ENCODE results near the gene FBXL20. TPM values are rescaled to one million over a fixed set of nuclear protein-coding genes. Genes with fewer than 3 reads are reported as not detected.

Gene FBXL20
- total and polyA plus RNA-seq, 9 of the 15 experiments (the other 6 are each of a cell fraction or from before 2014, with no cell fraction given), result 1.8 to 15.1 (median 5.6) TPM

DNA sequence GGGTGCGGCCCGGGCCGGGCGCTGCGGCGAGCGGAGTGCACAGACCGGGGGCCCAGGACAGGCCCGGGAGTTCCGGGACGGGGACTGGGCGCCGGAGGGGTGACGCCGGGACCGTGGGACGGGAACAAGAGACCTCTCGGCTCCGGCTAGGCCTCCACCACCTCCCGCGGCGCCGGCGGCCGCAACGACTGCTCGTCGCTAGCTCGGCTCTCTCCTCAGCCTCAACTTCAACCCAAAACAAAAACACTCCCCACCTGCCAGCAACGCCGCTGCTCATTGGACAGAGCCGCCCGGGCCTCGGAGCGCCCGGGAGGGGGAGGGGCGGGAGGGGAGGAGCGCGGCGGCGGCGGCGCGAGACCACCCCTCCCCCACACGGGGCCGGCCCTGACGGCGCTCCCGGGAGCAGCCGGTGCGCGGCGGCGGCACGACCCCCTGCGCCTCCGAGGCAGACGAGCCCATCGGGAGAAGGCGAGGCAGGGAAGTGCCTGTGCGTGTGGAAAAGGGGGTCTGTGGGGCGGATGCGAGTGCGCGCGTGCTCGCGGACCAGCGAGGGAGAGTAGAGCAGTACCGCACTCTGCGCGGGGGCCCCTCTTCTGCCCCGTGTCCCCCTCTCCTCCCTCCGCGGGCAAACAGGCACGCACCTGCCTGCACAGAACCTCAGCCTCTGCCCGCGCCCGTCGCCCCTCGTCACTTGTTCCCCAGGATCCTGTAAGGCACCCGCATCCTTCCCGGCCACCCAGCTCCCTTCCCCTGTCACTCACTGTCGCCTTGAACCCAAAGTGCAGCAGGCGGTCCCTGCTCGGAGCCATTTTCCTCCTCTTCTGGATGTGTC is at the start of gene FBXL20 (continued):
- no peak for TF ChIP-seq NR2C2 (CRISPR knock-in tag; IDR thresholded peaks at IDR 0.05)
- peak; percentile 94 for TF ChIP-seq NR2C2 (tag; IDR thresholded peaks at IDR 0.05)
- TF ChIP-seq ZNF444 (CRISPR knock-in tag; IDR thresholded peaks at IDR 0.05), result no peak
- peak; percentile 31 for TF ChIP-seq NEUROD1 (IDR thresholded peaks at IDR 0.05; ENCODE audit: borderline replicate concordance, low read depth, low read length, partially characterized antibody)
- TF ChIP-seq ZBTB17 (CRISPR knock-in tag; IDR thresholded peaks at IDR 0.05), result 0 out of 2 replicates have a peak, but pooled peaks have one; percentile 51
- TF ChIP-seq TARDBP (IDR thresholded peaks at IDR 0.05), result no peak
- TF ChIP-seq, protein P1, sequence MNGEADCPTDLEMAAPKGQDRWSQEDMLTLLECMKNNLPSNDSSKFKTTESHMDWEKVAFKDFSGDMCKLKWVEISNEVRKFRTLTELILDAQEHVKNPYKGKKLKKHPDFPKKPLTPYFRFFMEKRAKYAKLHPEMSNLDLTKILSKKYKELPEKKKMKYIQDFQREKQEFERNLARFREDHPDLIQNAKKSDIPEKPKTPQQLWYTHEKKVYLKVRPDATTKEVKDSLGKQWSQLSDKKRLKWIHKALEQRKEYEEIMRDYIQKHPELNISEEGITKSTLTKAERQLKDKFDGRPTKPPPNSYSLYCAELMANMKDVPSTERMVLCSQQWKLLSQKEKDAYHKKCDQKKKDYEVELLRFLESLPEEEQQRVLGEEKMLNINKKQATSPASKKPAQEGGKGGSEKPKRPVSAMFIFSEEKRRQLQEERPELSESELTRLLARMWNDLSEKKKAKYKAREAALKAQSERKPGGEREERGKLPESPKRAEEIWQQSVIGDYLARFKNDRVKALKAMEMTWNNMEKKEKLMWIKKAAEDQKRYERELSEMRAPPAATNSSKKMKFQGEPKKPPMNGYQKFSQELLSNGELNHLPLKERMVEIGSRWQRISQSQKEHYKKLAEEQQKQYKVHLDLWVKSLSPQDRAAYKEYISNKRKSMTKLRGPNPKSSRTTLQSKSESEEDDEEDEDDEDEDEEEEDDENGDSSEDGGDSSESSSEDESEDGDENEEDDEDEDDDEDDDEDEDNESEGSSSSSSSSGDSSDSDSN (IDR thresholded peaks at IDR 0.05; ENCODE audit: borderline replicate concordance in 1 of 2, low read depth in 2 of 2, low read length in 2 of 2), result peak in 1 of 2 experiments; percentile 53; a peak in 1 of 4 replicates
- TF ChIP-seq C11orf30 (IDR thresholded peaks at IDR 0.05; ENCODE audit: low read depth), result peak; percentile 53
- peak; percentile 70 for TF ChIP-seq POLR2AphosphoS5 (IDR thresholded peaks at IDR 0.05; ENCODE audit: control insufficient read depth, insufficient read depth, low read depth, low read length)
- TF ChIP-seq KDM4B (IDR thresholded peaks at IDR 0.05; ENCODE audit: borderline replicate concordance in 2 of 2, low read depth in 1 of 2), result 0 out of 4 replicates have a peak, but pooled peaks of 1 of the 2 experiments have one; percentile 9
- TF ChIP-seq, protein P2, sequence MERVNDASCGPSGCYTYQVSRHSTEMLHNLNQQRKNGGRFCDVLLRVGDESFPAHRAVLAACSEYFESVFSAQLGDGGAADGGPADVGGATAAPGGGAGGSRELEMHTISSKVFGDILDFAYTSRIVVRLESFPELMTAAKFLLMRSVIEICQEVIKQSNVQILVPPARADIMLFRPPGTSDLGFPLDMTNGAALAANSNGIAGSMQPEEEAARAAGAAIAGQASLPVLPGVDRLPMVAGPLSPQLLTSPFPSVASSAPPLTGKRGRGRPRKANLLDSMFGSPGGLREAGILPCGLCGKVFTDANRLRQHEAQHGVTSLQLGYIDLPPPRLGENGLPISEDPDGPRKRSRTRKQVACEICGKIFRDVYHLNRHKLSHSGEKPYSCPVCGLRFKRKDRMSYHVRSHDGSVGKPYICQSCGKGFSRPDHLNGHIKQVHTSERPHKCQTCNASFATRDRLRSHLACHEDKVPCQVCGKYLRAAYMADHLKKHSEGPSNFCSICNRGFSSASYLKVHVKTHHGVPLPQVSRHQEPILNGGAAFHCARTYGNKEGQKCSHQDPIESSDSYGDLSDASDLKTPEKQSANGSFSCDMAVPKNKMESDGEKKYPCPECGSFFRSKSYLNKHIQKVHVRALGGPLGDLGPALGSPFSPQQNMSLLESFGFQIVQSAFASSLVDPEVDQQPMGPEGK (CRISPR knock-in tag; IDR thresholded peaks at IDR 0.05; ENCODE audit: borderline replicate concordance), result no peak
- TF ChIP-seq BRCA1 (IDR thresholded peaks at IDR 0.05), result no peak
- no peak for TF ChIP-seq BRCA1 (CRISPR knock-in tag; IDR thresholded peaks at IDR 0.05)
- TF ChIP-seq YBX1 (IDR thresholded peaks at IDR 0.05), result no peak
- TF ChIP-seq, protein P3, sequence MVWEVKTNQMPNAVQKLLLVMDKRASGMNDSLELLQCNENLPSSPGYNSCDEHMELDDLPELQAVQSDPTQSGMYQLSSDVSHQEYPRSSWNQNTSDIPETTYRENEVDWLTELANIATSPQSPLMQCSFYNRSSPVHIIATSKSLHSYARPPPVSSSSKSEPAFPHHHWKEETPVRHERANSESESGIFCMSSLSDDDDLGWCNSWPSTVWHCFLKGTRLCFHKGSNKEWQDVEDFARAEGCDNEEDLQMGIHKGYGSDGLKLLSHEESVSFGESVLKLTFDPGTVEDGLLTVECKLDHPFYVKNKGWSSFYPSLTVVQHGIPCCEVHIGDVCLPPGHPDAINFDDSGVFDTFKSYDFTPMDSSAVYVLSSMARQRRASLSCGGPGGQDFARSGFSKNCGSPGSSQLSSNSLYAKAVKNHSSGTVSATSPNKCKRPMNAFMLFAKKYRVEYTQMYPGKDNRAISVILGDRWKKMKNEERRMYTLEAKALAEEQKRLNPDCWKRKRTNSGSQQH (CRISPR knock-in tag; IDR thresholded peaks at IDR 0.05), result no peak
- TF ChIP-seq ZNF561 (CRISPR knock-in tag; conservative IDR thresholded peaks at IDR 0.05), result no peak
- TF ChIP-seq, protein P4, sequence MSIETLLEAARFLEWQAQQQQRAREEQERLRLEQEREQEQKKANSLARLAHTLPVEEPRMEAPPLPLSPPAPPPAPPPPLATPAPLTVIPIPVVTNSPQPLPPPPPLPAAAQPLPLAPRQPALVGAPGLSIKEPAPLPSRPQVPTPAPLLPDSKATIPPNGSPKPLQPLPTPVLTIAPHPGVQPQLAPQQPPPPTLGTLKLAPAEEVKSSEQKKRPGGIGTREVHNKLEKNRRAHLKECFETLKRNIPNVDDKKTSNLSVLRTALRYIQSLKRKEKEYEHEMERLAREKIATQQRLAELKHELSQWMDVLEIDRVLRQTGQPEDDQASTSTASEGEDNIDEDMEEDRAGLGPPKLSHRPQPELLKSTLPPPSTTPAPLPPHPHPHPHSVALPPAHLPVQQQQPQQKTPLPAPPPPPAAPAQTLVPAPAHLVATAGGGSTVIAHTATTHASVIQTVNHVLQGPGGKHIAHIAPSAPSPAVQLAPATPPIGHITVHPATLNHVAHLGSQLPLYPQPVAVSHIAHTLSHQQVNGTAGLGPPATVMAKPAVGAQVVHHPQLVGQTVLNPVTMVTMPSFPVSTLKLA (conservative IDR thresholded peaks at IDR 0.05), result peak; percentile 55 to 88; a peak in 3 of 4 replicates
- TF ChIP-seq CHD2 (IDR thresholded peaks at IDR 0.05; ENCODE audit: low read depth, low read length), result peak; percentile 74; the same call in 1 of the 2 replicates
- TF ChIP-seq ZNF175 (CRISPR knock-in tag; IDR thresholded peaks at IDR 0.05; ENCODE audit: low read depth), result no peak
- TF ChIP-seq SUPT5H (IDR thresholded peaks at IDR 0.05), result peak; percentile 84
